Stimulated activated CD4-positive, alpha-beta T cell treated with anti-CD3 and anti-CD28 coated beads, Interleukin-1b, Interleukin-23, amount 100 ng/mL, for 24 hours (primary cell): Measurements from ENCODE around the gene HTRA3.

ENCODE experiments used
- DNase-seq, 4 experiments: peaks; one replicate each; pipeline ENCODE4 v3.0.0-alpha.2; 2020; ENCODE audit warnings: low read depth in 4 of 4, low spot score in 1 of 4

The HTRA3 gene

DNA sequence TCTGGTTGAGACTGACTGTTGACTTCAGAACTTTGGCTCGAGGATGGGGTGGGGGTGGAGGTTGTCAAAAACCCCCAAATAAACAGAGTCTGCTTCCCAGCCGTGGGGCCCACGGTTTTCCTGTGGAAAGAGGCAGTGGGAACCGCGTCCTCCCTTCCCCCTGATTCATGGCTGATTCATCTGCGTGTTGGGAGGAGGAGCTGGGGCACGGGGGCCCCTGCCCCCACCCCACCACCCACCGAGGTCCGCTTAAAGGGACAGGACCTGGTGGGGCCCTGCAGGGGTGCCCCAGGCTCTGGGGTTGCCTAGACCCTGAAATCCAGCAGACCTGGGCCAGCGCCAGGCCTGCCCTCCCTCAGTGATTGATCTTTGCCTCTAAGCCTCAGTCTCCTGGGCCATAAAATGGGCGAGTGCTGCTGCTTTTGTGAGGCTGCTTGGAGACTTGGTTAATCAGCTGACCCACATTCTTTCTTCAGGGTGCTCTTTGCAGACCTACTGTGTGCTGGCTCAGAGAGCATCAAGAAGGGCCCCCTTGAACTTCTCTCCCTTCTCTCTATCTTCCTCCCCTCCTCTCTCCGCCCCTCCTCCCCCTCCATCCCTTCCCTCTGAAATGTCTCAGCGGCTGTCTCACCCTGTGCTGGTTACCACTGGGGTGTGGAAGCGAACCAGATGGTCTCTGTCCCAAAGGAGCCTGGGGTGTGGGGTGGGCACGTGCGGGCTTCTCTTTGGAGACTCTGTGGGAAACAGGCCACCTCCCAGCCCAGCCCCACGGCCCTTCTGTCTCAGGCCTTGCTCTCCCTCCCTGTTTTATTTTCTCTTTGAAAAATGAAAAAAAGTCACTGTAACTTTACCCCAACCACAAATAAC, 9.1 kb downstream of the HTRA3 start:
- no peak for DNase-seq

DNA sequence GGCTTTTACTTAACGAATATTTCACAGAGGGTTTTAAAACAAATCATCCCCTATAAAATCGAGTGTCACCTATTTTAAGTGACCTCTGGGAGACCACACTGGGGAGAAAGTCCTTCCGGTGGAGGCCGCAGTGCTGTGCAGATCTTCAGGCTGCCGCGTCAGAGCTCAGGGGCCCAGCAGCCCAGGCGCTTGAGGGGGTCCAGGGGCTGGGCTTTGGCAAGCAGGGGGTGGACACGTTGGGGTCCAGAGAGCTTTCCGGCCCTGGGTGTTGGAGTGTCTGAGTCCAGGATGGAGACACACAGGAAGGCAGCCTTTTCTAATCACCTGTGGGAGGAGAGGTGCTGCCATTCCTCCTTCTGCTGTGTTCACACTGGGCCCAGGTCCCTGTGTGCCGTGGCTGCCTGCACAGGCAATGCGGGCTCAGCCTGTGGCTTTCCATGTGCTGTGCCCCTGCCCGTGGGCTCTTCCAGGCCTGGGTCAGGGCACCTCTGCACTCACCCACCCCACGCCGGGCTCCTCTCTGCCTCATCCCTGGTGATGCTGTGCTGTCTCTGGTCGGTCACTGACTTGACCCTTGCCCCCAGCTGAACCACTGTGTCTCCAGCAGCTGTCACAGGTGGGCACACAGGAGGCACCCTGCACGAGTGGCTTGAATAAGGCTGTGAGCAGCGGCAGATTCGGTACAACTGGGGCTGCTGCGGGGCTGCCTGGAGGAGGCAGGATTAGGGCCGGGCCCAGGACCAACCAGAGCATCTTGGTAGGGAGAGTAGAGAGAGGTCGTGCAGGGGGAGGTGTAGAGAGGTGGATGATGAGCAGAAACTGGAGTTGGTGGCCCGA, 10.0 kb downstream of the HTRA3 start:
- no peak for DNase-seq

DNA sequence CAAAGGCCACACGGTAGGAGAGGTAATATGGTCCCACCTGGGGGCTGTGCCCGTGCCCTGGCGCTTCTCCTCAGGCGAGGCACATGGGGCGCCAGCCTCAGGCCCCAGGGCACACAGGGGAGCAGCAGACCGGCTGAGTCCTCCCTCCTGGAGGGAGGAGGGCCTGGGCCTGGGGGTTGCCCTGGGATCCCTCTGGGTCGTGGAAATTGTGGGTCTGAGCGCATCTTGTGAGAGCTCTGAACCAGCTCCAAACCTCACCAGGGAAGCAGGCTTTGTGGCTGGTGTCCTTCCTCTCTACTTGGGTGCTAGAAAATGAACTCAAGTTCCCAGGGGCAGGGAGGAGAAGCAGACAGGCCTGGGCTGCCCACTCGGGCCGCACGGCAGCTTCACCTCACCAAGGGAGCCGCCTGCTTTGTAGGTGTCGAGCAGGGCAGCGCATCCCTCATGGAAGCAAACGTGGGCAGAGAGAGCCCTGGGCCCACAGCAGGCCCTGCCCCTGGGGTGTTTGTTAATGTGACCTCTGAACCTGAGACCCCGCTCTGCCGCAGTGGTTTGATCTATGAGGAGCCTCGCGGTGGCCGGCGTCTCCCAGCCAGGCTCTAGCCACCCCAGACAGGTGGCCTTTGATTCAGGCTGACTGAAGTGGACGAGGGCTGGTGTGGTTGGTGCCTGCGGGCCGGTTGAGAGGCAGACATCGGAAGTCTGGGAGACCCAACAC, 10.8 kb downstream of the HTRA3 start:
- no peak for DNase-seq

DNA sequence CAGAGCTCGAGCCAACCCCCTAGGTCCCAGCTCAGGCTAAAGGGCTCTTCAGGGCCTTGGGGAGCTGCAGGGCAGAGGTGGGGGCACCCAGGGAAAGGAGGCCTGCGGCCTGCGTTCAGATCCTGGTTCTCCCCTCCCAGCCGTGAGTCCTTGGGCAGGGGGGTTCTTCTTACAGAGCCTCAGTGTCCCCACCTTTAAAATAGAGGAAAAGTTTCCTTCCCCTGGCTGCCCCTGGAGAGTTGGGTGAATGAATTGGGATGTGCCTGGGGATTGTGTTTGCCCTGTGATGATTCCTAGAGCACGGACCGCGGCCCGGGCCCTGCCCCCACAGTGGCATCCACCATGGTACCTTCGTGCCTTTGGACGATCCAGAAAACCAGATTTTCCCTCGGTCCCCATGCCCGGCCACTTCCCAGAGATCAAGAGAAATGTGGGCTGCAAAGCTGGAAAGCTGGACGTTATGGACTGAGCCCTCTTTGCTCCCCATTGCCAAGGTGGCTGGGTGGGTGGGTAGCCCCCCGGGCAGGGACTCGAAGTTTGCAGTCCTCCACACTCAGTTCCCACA, 11.4 kb downstream of the HTRA3 start:
- no peak for DNase-seq

DNA sequence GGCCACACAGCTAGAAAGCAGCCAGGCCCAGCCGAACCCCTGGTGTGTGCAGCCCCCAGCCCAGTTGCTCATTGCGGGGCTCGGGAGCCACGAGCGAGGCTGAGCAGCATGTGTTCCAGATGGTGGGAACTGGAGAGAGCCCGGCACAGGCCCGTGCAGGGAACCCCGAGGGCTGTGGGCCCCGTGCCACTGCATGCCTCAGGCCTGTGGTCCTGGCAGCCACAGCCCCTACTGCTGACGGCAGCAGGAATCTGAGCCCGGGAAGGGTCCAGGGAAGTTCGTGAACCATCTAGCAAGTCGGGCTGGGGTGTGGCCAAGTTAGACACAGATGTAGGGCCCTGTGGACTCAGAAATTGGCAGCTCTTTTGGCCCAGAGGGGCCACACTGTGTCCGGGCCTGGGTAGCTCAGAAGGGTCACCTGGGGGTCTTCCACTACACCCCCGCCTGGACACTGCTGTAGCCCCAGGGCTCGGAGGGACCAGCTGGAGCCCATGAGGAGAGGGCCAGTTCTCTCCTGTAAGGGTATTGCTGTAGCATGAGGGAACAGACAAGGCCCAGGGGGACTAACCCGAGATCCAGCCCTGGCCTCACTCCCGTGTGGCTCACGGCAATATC, 12.1 kb downstream of the HTRA3 start:
- no peak for DNase-seq

DNA sequence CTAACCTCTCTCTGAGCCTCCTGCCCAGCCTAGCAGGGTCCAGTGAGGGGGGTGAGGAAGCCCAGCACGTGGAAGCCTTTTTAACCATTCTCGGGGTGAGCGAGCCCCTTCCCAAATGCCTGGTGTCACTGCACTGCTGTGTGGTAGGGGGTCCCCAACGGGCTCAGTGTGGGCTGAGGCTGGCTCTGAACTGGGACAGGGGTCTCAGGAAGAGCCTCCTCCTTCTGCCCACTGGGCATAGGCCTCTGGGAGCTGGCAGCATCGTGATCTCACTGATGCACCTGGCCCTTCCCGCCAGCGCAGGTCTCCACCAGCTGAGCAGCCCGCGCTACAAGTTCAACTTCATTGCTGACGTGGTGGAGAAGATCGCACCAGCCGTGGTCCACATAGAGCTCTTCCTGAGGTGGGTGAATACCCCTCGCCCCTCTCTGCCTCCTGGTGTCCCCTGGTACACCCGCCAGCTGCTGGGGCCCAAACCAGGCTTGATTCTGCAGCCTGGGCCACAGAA, 12.6 kb downstream of the HTRA3 start:
- DNase-seq: no peak

DNA sequence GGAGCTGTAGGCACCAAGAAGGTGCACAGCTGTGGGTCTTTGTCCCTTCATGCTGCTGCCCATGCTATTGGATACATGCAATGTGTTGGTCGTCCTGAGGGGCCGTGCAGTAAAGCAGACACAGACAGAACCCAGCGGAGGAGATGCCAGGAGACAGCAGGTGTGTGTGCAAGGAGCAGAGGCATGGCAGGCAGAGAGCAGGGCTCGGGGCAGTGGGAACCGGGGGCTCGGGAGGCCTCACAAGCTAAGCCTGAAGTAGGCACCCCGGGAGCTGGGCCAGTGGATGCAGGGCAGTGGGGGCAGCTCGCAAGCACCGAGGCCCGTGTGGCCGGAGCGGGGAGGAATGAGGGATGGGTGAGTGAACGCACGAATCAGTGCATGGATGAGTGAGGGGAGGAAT, 13.2 kb downstream of the HTRA3 start:
- no peak for DNase-seq

DNA sequence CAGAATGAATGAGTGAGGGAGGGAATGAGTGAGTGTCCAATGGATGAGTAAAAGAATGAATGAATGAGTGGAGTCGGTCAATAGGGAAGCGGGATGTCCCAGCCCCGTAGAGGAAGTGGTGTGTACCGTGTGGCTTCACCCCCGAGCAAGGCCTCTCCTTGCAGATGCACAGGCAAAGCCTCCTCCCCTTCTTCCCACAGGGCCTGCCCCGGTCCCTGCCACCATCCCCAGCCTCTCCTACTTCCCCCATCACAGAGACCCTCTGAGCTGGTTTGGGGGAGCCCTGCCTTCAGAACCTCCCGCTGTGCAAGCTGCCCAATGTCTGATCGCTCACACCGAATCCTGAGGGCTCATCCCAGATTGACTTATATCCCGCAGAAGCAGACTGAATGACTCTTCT, 13.6 kb downstream of the HTRA3 start:
- DNase-seq: no peak

DNA sequence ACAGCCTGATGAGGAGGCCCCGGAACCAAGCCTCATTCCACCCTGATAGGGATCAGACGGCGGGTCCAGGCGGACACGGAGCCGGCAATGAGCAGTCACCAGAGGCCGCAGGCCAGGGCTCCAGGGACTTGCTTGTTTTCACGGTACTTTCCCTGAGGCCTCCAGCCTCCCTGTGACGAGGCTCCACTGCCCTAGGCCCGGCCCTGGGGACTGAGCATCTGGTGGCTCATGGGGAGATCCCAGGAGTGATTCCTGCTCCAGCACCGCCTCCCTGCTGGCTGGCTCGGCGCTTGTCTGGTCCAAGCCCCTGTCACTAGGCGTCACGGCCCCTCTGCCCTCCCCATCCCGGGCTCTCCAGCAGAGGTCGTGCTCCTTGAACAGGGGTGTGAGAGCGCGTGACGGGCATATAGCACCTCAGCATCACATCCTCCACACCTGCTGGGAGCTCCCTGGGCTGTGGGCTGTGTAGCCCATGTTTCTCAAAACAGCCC, 14.1 kb downstream of the HTRA3 start:
- no peak for DNase-seq

DNA sequence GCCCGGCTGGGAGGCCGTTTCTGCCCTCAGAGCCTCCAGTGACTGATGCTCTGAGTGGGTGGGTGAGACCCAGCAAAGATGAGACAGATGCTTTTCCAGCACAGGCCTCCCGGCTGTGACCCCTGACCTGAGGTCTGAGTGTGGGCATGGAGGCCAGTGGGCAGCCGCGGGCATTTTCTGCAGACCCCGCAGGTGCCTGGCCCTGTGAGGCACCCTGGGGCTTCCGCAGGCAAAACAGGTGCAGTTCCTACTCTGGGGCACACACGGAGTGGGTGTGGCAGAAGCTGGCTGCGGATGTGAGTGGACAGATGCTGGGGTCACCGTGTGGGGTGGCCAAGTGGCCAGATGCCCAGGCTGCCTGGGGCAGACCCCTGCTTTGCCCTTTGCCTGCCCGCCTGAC, 14.8 kb downstream of the HTRA3 start:
- no peak for DNase-seq

DNA sequence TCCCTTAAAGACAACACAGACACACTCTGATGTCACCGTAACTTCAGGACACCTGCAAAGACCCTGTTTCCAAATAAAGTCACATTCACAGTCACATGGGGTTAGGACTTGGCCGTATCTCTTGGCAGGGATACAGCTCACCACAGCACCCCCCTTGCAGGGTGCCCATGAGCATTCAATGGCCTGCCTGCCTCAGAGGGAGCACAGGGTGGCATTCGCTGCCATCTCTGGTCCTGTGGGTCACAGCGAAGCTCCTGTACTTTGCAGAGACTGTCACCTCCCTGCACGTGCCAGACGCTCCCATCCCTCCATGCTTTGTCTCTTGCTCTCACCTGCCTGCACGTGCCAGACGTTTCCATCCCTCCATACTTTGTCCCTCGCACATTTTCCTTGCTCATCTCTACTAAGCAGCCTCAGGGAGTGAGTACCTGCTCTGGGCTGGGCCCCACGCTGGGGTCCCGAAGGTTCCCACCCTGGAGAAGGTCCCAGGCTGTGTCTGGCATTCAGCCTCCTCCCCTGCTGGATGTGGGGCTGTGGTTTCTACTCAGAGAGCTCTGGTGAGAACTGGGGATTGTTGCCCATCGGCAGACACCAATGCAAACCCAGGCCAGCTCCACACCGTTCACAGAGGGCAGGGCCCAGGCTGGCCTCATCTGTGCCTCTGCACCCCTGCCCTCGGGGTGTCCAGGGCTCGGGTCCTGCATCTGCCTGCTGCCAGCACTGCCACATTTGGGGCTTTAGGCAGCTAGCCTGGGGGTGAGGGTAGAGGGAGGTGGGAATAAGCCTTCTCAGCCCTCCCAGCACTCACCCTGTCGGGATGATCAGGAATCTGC, 15.8 kb downstream of the HTRA3 start:
- no peak for DNase-seq

DNA sequence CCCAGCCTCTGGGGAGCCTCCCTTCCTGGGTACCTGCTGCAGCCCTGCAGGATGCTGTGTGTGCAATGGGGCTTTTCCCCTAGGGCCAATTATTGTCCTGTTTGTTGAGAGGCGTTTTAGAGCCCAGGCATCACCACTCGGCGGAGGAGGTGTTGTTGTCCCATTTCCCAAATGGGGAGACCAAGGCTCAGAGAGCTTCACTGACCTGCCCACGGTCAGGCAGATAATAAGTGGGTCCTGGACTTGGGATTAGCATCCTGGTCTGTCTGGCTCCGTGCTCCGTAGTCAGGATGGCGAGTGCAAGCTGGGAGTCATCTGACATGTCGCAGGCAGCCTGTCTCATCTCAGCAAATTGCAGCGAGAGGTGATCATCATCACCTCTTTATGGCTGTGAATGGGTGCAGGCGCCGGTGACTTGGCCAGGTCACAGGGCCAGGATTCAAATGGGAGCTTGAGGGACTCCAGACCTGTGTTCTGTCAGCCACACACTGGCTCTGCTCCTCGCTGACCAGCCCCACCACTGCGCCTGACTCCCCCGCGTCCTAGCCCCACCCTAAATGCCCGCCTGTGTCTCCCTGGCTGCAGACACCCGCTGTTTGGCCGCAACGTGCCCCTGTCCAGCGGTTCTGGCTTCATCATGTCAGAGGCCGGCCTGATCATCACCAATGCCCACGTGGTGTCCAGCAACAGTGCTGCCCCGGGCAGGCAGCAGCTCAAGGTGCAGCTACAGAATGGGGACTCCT, 16.6 kb downstream of the HTRA3 start:
- no peak for DNase-seq

DNA sequence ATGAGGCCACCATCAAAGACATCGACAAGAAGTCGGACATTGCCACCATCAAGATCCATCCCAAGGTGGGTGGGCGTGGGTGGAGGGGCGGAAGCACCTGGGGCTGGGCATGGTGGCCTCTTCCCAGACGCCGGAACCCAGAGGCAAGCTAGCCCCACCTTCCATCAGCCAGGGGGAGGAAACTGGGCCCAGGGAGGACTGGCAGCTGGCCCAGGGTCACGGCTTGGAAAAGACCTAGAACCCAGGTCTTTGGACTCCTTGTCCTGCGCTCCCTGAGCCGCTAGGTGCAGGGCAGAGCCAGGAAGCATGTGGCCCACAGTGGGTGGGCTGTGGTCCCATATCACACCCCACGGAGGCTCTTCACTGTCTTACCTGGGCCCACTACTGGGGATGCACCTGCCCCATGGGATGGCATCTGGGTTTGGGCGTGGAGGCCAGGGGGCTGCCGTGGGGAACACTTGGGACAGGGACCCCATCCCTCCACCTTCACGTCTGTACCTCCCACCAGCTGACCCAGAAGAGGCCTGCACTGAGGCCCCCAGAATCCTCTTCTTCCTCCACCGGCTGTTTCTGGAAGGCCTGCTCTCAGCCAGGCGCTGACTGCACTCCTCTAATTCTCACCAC, 17.3 kb downstream of the HTRA3 start:
- DNase-seq: no peak

DNA sequence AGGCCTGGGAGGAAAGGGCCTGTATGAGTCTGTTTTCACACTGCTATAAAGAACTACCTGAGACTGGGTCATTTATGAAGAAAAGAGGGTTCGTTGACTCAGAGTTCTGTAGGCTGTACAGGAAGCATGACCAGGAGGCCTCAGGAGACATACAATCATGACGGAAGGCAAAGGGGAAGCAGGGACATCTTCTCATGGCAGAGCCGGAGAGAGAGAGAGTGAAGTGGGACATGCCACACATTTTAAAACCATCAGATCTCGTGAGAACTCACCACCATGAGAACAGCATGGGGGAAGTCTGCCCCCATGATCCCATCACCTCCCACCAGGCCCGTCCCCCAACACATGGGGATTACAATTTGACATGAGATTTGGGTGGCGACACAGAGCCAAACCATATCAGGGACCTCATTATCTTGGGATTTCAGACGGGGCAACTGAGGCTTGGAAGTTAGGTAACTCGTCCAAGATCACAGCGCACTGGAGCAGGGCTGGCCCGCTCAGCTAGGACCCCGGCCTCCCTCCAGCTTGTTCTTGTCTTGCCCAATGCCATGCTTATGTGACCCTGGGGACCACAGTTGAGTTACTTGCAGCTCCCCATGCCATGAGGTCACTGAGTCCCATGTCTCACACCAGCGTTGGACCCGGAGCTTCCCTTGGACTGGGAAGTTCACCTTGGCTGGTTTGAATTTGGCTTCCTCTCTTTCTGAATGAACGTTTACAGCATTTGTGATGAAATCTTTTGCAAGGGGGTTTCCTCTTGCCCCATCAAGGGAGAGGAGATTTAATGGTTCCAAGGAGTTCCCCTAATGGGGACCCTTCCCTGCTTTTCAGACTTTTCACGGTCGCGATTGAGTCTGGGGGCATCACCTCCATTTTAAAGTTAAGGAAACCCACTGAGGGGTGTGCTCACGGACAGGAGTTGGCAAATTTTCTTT, 18.1 kb downstream of the HTRA3 start:
- no peak for DNase-seq

DNA sequence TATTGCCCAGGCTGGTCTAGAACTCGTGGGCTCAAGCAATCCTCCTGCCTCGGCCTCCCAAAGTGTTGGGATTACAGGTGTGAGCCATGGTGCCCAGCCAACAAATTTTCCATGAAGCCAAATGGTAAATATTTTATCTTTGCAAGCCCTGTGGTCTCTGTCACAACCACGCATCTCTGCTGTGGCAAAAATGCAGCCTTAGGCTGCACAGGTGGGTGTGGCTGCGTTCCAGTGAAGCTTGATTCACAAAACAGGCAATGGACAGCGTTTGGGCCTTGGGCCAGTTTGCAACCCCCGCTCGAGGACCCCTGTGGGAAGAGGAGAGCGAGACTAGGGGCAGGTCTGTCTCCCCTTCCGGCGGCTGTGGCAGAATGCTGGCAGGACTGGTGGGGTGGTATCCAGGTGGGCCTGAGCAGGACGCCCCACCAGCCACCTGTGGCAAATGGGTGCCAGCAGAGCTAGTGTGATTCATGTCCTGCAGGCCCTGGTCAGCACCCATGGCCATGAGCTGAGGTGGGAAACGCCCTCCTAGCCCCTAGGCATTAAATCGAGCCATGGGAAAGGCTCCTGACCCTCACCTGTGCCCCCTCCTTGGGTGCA, 19.7 kb downstream of the HTRA3 start:
- no peak for DNase-seq

DNA sequence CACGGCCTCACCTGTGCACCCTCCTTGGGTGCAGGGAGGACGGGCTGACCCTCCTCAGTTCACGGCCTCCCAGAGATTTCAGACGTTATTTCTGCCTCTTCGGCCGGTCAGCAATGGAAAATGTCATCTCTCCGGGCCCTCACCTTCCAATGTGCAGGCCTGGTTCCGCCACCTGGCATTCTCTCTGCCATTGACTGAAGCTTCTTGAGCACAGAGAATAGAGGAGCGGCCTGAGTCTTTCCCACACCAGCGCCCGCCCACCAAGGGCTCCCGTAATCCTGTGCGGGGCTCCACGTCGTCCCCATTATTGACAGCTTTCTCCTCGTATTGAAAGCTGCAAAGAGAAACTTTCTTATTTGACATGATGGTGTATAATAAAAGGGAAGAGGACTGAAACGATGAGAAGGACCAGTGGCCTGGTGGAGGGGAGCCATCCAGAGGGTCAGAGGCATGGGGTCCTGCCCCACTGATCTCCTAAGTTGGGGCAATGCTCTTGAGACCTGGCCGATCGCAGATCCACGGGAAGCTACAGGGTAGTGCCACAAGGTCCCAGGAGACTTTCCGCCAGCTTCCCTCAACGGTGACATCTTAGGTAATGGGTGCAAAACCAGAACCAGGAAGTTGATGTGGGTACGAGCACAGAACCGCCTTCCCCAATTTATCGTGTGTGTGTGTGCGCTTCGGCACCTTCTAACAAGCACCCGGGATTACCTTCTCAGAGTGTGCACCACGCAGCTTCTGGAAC, 20.6 kb downstream of the HTRA3 start:
- no peak for DNase-seq

DNA sequence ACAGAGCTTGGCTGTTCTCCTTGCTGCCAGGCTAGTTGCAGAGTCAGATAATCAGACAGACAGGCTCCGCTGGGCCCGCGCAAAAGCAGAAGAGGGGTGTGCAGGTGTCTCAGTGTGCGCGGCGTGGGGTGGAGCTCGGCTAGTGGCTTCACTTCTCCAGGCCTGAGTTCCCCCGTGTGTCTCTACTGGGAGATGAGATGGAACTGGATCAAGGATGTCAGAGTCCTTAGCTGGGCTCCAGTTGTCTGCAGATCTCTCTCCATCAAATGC, 21.1 kb downstream of the HTRA3 start:
- no peak for DNase-seq
